ENCODE results near the gene CPLANE2. TPM values are rescaled to one million over a fixed set of nuclear protein-coding genes. Genes with fewer than 3 reads are reported as not detected.

Gene CPLANE2
- total RNA-seq, 4 donors from 2014 or later: 0.60 to 12.3 (median 4.3) TPM

GRCh38 chr1:16233431-16233830, 3.6 kb downstream of the CPLANE2 start:
- in situ Hi-C loops (cut with MboI; ENCODE audit: low pct_ligation_motif_present in 1 of 4, low pct_unique_long_range_greater_than_20kb in 1 of 4, low sequenced_read_pairs in 3 of 4): no loop called here
- Histone ChIP-seq H3K27me3 (no peaks in the 10 kb centered on the region), H3K36me3 (no peaks in the 10 kb centered on the region), H3K4me1 (peaks cover 6 to 18% (median 16%) of the 10 kb centered on the region in 4 donors), H3K4me3 (no peak overlapping the region), H3K27ac (no peak overlapping the region), H3K9me3 (no peaks in the 10 kb centered on the region)
- no peak for TF ChIP-seq EP300 (IDR thresholded peaks at IDR 0.05; ENCODE audit: low read depth)
- TF ChIP-seq POLR2A (IDR thresholded peaks at IDR 0.05): no peak
- TF ChIP-seq, protein P1, sequence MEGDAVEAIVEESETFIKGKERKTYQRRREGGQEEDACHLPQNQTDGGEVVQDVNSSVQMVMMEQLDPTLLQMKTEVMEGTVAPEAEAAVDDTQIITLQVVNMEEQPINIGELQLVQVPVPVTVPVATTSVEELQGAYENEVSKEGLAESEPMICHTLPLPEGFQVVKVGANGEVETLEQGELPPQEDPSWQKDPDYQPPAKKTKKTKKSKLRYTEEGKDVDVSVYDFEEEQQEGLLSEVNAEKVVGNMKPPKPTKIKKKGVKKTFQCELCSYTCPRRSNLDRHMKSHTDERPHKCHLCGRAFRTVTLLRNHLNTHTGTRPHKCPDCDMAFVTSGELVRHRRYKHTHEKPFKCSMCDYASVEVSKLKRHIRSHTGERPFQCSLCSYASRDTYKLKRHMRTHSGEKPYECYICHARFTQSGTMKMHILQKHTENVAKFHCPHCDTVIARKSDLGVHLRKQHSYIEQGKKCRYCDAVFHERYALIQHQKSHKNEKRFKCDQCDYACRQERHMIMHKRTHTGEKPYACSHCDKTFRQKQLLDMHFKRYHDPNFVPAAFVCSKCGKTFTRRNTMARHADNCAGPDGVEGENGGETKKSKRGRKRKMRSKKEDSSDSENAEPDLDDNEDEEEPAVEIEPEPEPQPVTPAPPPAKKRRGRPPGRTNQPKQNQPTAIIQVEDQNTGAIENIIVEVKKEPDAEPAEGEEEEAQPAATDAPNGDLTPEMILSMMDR (IDR thresholded peaks at IDR 0.05): no peak
- no peak for TF ChIP-seq POLR2AphosphoS5 (IDR thresholded peaks at IDR 0.05)
- 100% methylated on average over 8 of the region's 8 CpGs; no CpG with 5 or more reads in 1 of the 2 donors for WGBS, 2 donors (ENCODE audit: low coverage in 1 of 2)
- intact Hi-C loops (cut with DNase I; ENCODE audit: low total_unique reads): no loop called here
- no peak for DNase-seq

- no peaks in the 10 kb centered on the region for H3K36me3 ChIP-seq
- no peak overlapping the region for H3K4me3 ChIP-seq
- intact Hi-C loops (cut with DNase I; ENCODE audit: low total_unique reads) (no loop called here), in situ Hi-C loops (cut with MboI; ENCODE audit: low pct_ligation_motif_present in 1 of 4, low pct_unique_long_range_greater_than_20kb in 1 of 4, low sequenced_read_pairs in 3 of 4) (no loop called here)
- DNase-seq: no peak
- peaks cover 2 to 17% (median 12%) of the 10 kb centered on the region in 4 donors for H3K4me1 ChIP-seq
- peaks cover 11% of the 10 kb centered on the region for H3K27me3 ChIP-seq
- no peak overlapping the region for H3K27ac ChIP-seq
- no peak for TF ChIP-seq EP300 (IDR thresholded peaks at IDR 0.05; ENCODE audit: low read depth)
- TF ChIP-seq, protein P1 (IDR thresholded peaks at IDR 0.05): no peak
- no peak for TF ChIP-seq POLR2A (IDR thresholded peaks at IDR 0.05)
- TF ChIP-seq POLR2AphosphoS5 (IDR thresholded peaks at IDR 0.05): no peak
- H3K9me3 ChIP-seq: no peaks in the 10 kb centered on the region
- WGBS, 2 donors (ENCODE audit: low coverage in 1 of 2): 90% methylated on average over 2 of the region's 5 CpGs
Observed at GRCh38 chr1:16232316-16232710, 4.7 kb downstream of the CPLANE2 start.

GRCh38 chr1:16231331-16232315, 5.4 kb downstream of the CPLANE2 start:
- DNase-seq: no peak
- 80 to 93% methylated on average over 2 to 27 of the region's 35 CpGs for WGBS, 2 donors (ENCODE audit: low coverage in 1 of 2)
- no peaks in the 10 kb centered on the region for H3K9me3 ChIP-seq
- intact Hi-C loops (cut with DNase I; ENCODE audit: low total_unique reads) (no loop called here), in situ Hi-C loops (cut with MboI; ENCODE audit: low pct_ligation_motif_present in 1 of 4, low pct_unique_long_range_greater_than_20kb in 1 of 4, low sequenced_read_pairs in 3 of 4) (no loop called here)
- H3K27ac ChIP-seq: no peak overlapping the region
- H3K27me3 ChIP-seq: peaks cover 18% of the 10 kb centered on the region
- H3K36me3 ChIP-seq: no peaks in the 10 kb centered on the region
- H3K4me1 ChIP-seq: peaks cover 3 to 22% (median 12%) of the 10 kb centered on the region in 4 donors
- H3K4me3 ChIP-seq: no peak overlapping the region
- TF ChIP-seq EP300 (IDR thresholded peaks at IDR 0.05; ENCODE audit: low read depth) (no peak), POLR2AphosphoS5 (IDR thresholded peaks at IDR 0.05) (no peak), POLR2A (IDR thresholded peaks at IDR 0.05) (no peak)
- TF ChIP-seq, protein P1 (IDR thresholded peaks at IDR 0.05): no peak

DNA sequence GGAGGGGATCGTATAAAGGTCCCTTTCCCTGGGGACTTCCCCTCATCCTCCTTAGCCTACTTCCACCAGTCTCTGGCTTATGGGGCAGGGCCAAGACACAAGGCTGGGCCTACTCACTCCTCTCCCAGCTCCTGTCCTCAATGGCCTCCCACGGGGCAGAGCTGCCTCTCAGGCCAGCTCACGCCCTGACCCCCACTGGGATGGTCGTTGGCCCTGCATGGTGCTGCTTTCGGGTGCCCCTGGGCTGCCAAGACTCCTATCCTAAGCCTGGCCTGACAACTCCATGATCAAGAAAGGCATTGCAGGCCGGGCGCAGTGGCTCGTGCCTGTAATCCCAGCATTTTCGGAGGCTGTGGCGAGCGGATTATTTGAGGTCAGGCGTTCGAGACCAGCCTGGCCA, 6.2 kb downstream of the CPLANE2 start:
- in situ Hi-C loops (cut with MboI; ENCODE audit: low pct_ligation_motif_present in 1 of 4, low pct_unique_long_range_greater_than_20kb in 1 of 4, low sequenced_read_pairs in 3 of 4): no loop called here

More for the DNA sequence above, 6.2 kb downstream of the CPLANE2 start:
- no peak overlapping the region for H3K4me3 ChIP-seq
- no peaks in the 10 kb centered on the region for H3K9me3 ChIP-seq
- peaks cover under 1 to 16% (median 5%) of the 10 kb centered on the region in 4 donors for H3K4me1 ChIP-seq
- TF ChIP-seq POLR2AphosphoS5 (IDR thresholded peaks at IDR 0.05) (no peak), EP300 (IDR thresholded peaks at IDR 0.05; ENCODE audit: low read depth) (no peak), POLR2A (IDR thresholded peaks at IDR 0.05) (no peak)
- TF ChIP-seq, protein P1 (IDR thresholded peaks at IDR 0.05): no peak
- peaks cover 25% of the 10 kb centered on the region for H3K27me3 ChIP-seq
- no peak overlapping the region for H3K27ac ChIP-seq
- 92% methylated on average over 13 of the region's 13 CpGs; no CpG with 5 or more reads in 1 of the 2 donors for WGBS, 2 donors (ENCODE audit: low coverage in 1 of 2)
- H3K36me3 ChIP-seq: no peaks in the 10 kb centered on the region
- intact Hi-C loops (cut with DNase I; ENCODE audit: low total_unique reads): no loop called here
- DNase-seq: no peak

All from transverse colon (tissue), 4 donors.